B cell (primary cell): ENCODE results near the gene STRADB. TPM values are rescaled to one million over a fixed set of nuclear protein-coding genes. Genes with fewer than 3 reads are reported as not detected.

Source experiments
- ATAC-seq: fragments of 200-7000 bp; cut with Tn5 transposase; one replicate; pipeline ENCODE4 v1.10.0; 2021; ENCODE audit warnings: low read depth, mild to moderate bottlenecking, moderate number of reproducible peaks, moderate library complexity
- CTCF ChIA-PET: fragments of 350-600 bp; sonication (Branson Sonifier 250); formaldehyde crosslinking; loops from one replicate; lab custom pipeline; 2021; ENCODE audit warnings: antibody characterized with exemption, inconsistent platforms; lab: Charles Lee
- POLR2A ChIA-PET: fragments of 350-600 bp; sonication (Branson Sonifier 250); formaldehyde crosslinking; loops from one replicate; lab custom pipeline; 2021; ENCODE audit warnings: antibody characterized with exemption; lab: Charles Lee
- DNase-seq: peaks from one replicate; pipeline ENCODE4 v3.0.0; 2013
- H2AFZ ChIP-seq: 2 replicates; pipeline ENCODE4 v1.6.1; 2012; ENCODE audit warnings: mild to moderate bottlenecking, low read depth, low read length; ENCODE audit not compliant: insufficient read depth, poor library complexity, severe bottlenecking
- H3K27ac ChIP-seq, 2 donors: 1 replicate in 1 of 2; 2 replicates in 1 of 2; pipeline ENCODE4 v1.5.1; 2012 to 2013; ENCODE audit warnings: low read length in 2 of 2, mild to moderate bottlenecking in 2 of 2, moderate library complexity in 1 of 2
- H3K27me3 ChIP-seq, 4 experiments: fragments of 200-600 bp in 1 of 4; sonication (generic) in 1 of 4; replicated peaks in 1 of 4; 1 replicate in 2 of 4; 2 replicates in 2 of 4; pipeline versions ENCODE4 v1.6.1 to v1.7.0; 2013 to 2016; ENCODE audit warnings: low read length in 3 of 4, mild to moderate bottlenecking in 2 of 4, mixed read lengths in 1 of 4, moderate library complexity in 1 of 4; ENCODE audit not compliant: insufficient read depth in 4 of 4, control insufficient read depth in 3 of 4; ENCODE audit errors: control extremely low read depth in 1 of 4
- H3K36me3 ChIP-seq, 2 experiments: replicated peaks in 1 of 2; 1 replicate in 1 of 2; 2 replicates in 1 of 2; pipeline versions ENCODE4 v1.6.1 to v1.7.1; 2013; ENCODE audit warnings: low read length in 1 of 2; ENCODE audit not compliant: insufficient read depth in 2 of 2, control insufficient read depth in 1 of 2; ENCODE audit errors: control extremely low read depth in 1 of 2, extremely low read depth in 1 of 2
- H3K4me1 ChIP-seq, 2 donors: fragments of 200-600 bp in 1 of 2; sonication (generic) in 1 of 2; 1 replicate in 1 of 2; 2 replicates in 1 of 2; pipeline versions ENCODE4 v1.5.1 to v1.6.1; 2013 to 2017; ENCODE audit warnings: low read length in 2 of 2; ENCODE audit not compliant: control insufficient read depth in 2 of 2, insufficient read depth in 2 of 2
- H3K4me2 ChIP-seq: replicated peaks from 2 replicates; pipeline ENCODE3; 2012; ENCODE audit warnings: mild to moderate bottlenecking, low read depth, low read length; ENCODE audit not compliant: poor library complexity, severe bottlenecking
- H3K4me3 ChIP-seq, 5 experiments: fragments of 200-600 bp in 1 of 5; sonication (generic) in 1 of 5; 1 replicate in 3 of 5; 2 replicates in 2 of 5; pipeline versions ENCODE4 v1.5.1 to v1.7.0; 2011 to 2016; ENCODE audit warnings: low read length in 4 of 5, mild to moderate bottlenecking in 4 of 5, low read depth in 2 of 5, control low read depth in 1 of 5, moderate library complexity in 1 of 5; ENCODE audit not compliant: insufficient read depth in 1 of 5; ENCODE audit errors: control extremely low read depth in 1 of 5, extremely low read depth in 1 of 5
- H3K79me2 ChIP-seq: fragments of 200-600 bp; sonication (generic); one replicate; pipeline ENCODE4 v1.6.0; 2016; ENCODE audit warnings: low read length; ENCODE audit not compliant: control insufficient read depth, insufficient read depth
- H3K9ac ChIP-seq: fragments of 200-600 bp; sonication (generic); 2 replicates; pipeline ENCODE4 v1.6.1; 2017; ENCODE audit warnings: mild to moderate bottlenecking, low read length, moderate library complexity
- H3K9me3 ChIP-seq, 3 donors: one replicate each; pipeline versions ENCODE4 v1.6.1 to v1.7.1; 2013; ENCODE audit warnings: low read length in 2 of 3; ENCODE audit not compliant: control insufficient read depth in 2 of 3, insufficient read depth in 1 of 3; ENCODE audit errors: control extremely low read depth in 1 of 3
- H4K20me1 ChIP-seq: 2 replicates; pipeline ENCODE4 v1.6.0; 2012; ENCODE audit warnings: mild to moderate bottlenecking, low read length; ENCODE audit not compliant: insufficient read depth, control insufficient read depth, poor library complexity, severe bottlenecking
- H3K27ac Mint-ChIP-seq: one replicate; pipeline ENCODE4 v1.8.0; 2021; ENCODE audit warnings: mixed read lengths
- H3K27me3 Mint-ChIP-seq: one replicate; pipeline ENCODE4 v1.8.0; 2021; ENCODE audit warnings: mixed read lengths
- H3K4me1 Mint-ChIP-seq: one replicate; pipeline ENCODE4 v1.8.0; 2021; ENCODE audit warnings: mixed read lengths
- H3K4me3 Mint-ChIP-seq: one replicate; pipeline ENCODE4 v1.8.0; 2021; ENCODE audit warnings: mixed read lengths
- H3K9me3 Mint-ChIP-seq: one replicate; pipeline ENCODE4 v1.8.0; 2022; ENCODE audit warnings: mixed read lengths; ENCODE audit not compliant: insufficient read depth
- CTCF ChIP-seq: fragments of 200-600 bp; IDR thresholded peaks from one replicate; pipeline ENCODE4 v1.8.0; 2022; ENCODE audit warnings: antibody characterized with exemption, mild to moderate bottlenecking
- EZH2 ChIP-seq: IDR thresholded peaks from 2 replicates; pipeline ENCODE4 v1.6.1; 2012; ENCODE audit warnings: borderline replicate concordance, low read depth, mild to moderate bottlenecking, moderate library complexity, low read length; ENCODE audit not compliant: insufficient read depth, poor library complexity, severe bottlenecking
- WGBS: methylation state at CpG from one replicate; pipeline ENCODE4 v1.1.5; 2013; ENCODE audit warnings: missing lambda C conversion rate; ENCODE audit not compliant: insufficient coverage; 5-methylcytosine and 5-hydroxymethylcytosine counted together
- intact Hi-C: fragments of 100-400 bp; cut with micrococcal nuclease; formaldehyde crosslinking; loops from one replicate; pipeline ENCODE4 v1.10.0; 2022
- polyA plus RNA-seq: library from polyadenylated mRNA; depleted of rRNA; stranded (reverse); fragments of >200 nt; gene quantifications from 2 replicates; pipeline ENCODE4 v1.2.3, GENCODE V29; 2012
- total RNA-seq, 2 donors: library from RNA; stranded (reverse); fragments of 120-200 nt in 1 of 2; gene quantifications; 1 replicate in 1 of 2; 2 replicates in 1 of 2; pipeline versions ENCODE4 v1.2.3 to v1.2.4, GENCODE V29; 2013 to 2022

STRADB gene
- total and polyA plus RNA-seq, 2 donors (not counting 1 experiment from before 2014, with no cell fraction given): 17.2 to 17.5 TPM

- Mint-ChIP-seq H3K9me3 (no peaks in the 10 kb centered on the region), H3K27me3 (no peaks in the 10 kb centered on the region), H3K27ac (no peak overlapping the region), H3K4me3 (no peak overlapping the region), H3K4me1 (no peaks in the 10 kb centered on the region)
- ATAC-seq: no peak
- Histone ChIP-seq H3K79me2 (no peaks in the 10 kb centered on the region), H3K4me2 (no peak overlapping the region), H4K20me1 (no peaks in the 10 kb centered on the region), H3K4me3 (no peak overlapping the region), H3K4me1 (no peaks in the 10 kb centered on the region), H3K9ac (no peak overlapping the region), H3K27me3 (no peaks in the 10 kb centered on the region), H3K27ac (no peak overlapping the region), H3K36me3 (peaks cover 12 to 56% of the 10 kb centered on the region in 2 experiments), H3K9me3 (no peaks in the 10 kb centered on the region), H2AFZ (no peak overlapping the region)
- intact Hi-C loops: no loop called here
- ChIA-PET CTCF (no interaction called here), POLR2A (no interaction called here)
- TF ChIP-seq EZH2 (no peak), CTCF (no peak)
- no CpG with 5 or more reads among the region's 3 CpGs for WGBS
- no peak for DNase-seq
Observed at GRCh38 chr2:201471732-201472393, 20.3 kb downstream of the STRADB start.

GRCh38 chr2:201472411-201472810 lies 20.9 kb downstream of the STRADB start:
- Mint-ChIP-seq H3K27me3 (no peaks in the 10 kb centered on the region), H3K9me3 (no peaks in the 10 kb centered on the region), H3K4me1 (no peaks in the 10 kb centered on the region), H3K4me3 (no peak overlapping the region), H3K27ac (peak overlapping the region; percentile 24)
- Histone ChIP-seq H3K36me3 (peaks cover 12 to 56% of the 10 kb centered on the region in 2 experiments), H3K9me3 (no peaks in the 10 kb centered on the region), H4K20me1 (no peaks in the 10 kb centered on the region), H2AFZ (no peak overlapping the region), H3K27me3 (no peaks in the 10 kb centered on the region), H3K9ac (no peak overlapping the region), H3K27ac (no peak overlapping the region), H3K4me2 (no peak overlapping the region), H3K4me3 (no peak overlapping the region), H3K79me2 (no peaks in the 10 kb centered on the region), H3K4me1 (no peaks in the 10 kb centered on the region)
- WGBS: no CpG with 5 or more reads among the region's 3 CpGs
- ChIA-PET POLR2A (no interaction called here), CTCF (no interaction called here)
- ATAC-seq: no peak
- intact Hi-C loops: no loop called here
- no peak for DNase-seq
- no peak for TF ChIP-seq CTCF
- no peak for TF ChIP-seq EZH2
